HepG2 (cell line): ENCODE results near the gene ABHD2. TPM values are rescaled to one million over a fixed set of nuclear protein-coding genes. Genes with fewer than 3 reads are reported as not detected.

ENCODE experiments used
- ARNT2 ChIP-seq: sonication (generic); formaldehyde crosslinking; IDR thresholded peaks from 2 replicates; pipeline ENCODE4 v1.8.0; 2022; ENCODE audit warnings: mild to moderate bottlenecking, low read depth, missing genetic modification reagents, moderate library complexity
- EEA1 ChIP-seq: sonication (generic); formaldehyde crosslinking; IDR thresholded peaks from 2 replicates; pipeline ENCODE4 v1.5.1; 2020; ENCODE audit warnings: mild to moderate bottlenecking, missing genetic modification reagents, borderline replicate concordance
- KDM5B ChIP-seq: sonication (generic); formaldehyde crosslinking; IDR thresholded peaks from 2 replicates; pipeline ENCODE4 v1.4.0; 2020; ENCODE audit warnings: missing genetic modification reagents, mild to moderate bottlenecking, borderline replicate concordance
- MEIS2 ChIP-seq: sonication (generic); formaldehyde crosslinking; IDR thresholded peaks from 2 replicates; pipeline ENCODE4 v1.9.0; 2021; ENCODE audit warnings: mild to moderate bottlenecking, missing genetic modification reagents
- PREB ChIP-seq: sonication (generic); formaldehyde crosslinking; IDR thresholded peaks from 2 replicates; pipeline ENCODE4 v1.4.0; 2020; ENCODE audit warnings: missing genetic modification reagents
- SOX13 ChIP-seq, 3 experiments: fragments of 450-650 bp in 1 of 3; sonication (generic) in 1 of 3; formaldehyde crosslinking in 1 of 3; IDR thresholded peaks in 2 of 3; conservative IDR thresholded peaks in 1 of 3; 2 replicates each; pipeline versions ENCODE4 v1.5.0 to v1.6.1; 2016 to 2020; ENCODE audit warnings: antibody characterized with exemption in 1 of 3, mild to moderate bottlenecking in 1 of 3, missing compliant biosample characterization in 1 of 3, missing genetic modification reagents in 1 of 3, moderate library complexity in 1 of 3
- TFDP1 ChIP-seq: IDR thresholded peaks from 2 replicates; pipeline ENCODE4 v1.6.1; 2016; ENCODE audit warnings: missing compliant biosample characterization, missing genetic modification reagents, borderline replicate concordance
- THAP8 ChIP-seq: sonication (generic); formaldehyde crosslinking; IDR thresholded peaks from 2 replicates; pipeline ENCODE4 v1.5.1; 2020; ENCODE audit warnings: missing genetic modification reagents, mild to moderate bottlenecking, borderline replicate concordance
- XBP1 ChIP-seq: sonication (generic); formaldehyde crosslinking; IDR thresholded peaks from 2 replicates; pipeline ENCODE4 v1.5.0; 2020; ENCODE audit warnings: missing genetic modification reagents
- ZNF17 ChIP-seq: sonication (generic); formaldehyde crosslinking; IDR thresholded peaks from 2 replicates; pipeline ENCODE4 v1.5.0; 2020; ENCODE audit warnings: mild to moderate bottlenecking, missing genetic modification reagents
- ZNF256 ChIP-seq: sonication (generic); formaldehyde crosslinking; conservative IDR thresholded peaks from 2 replicates; pipeline ENCODE4 v1.4.0; 2020; ENCODE audit warnings: missing genetic modification reagents
- ZNF407 ChIP-seq: sonication (generic); formaldehyde crosslinking; IDR thresholded peaks from one replicate; pipeline ENCODE4 v1.5.1; 2020; ENCODE audit warnings: mild to moderate bottlenecking, missing genetic modification reagents; ENCODE audit errors: not compliant biosample characterization
- ZNF557 ChIP-seq: sonication (generic); formaldehyde crosslinking; IDR thresholded peaks from 2 replicates; pipeline ENCODE4 v1.4.0; 2020; ENCODE audit warnings: missing genetic modification reagents
- polyA plus RNA-seq, 8 experiments: library from polyadenylated mRNA; depleted of rRNA in 3 of 8; stranded (reverse) in 7 of 8; unstranded in 1 of 8; fragments of >200 nt; fragmentation: Illumina TruSeq in 4 of 8; extraction: Trizol in 4 of 8; gene quantifications; 2 replicates each; pipeline versions ENCODE4 v1.2.1 to v1.2.3, GENCODE V29; 2011 to 2016; ENCODE audit warnings: low read depth in 4 of 8, missing spikeins in 1 of 8, mixed read lengths in 1 of 8; ENCODE audit not compliant: insufficient read depth in 1 of 8
- total RNA-seq, 5 experiments: library from RNA; depleted of rRNA; stranded (reverse); fragments of >200 nt; fragmentation: Illumina TruSeq; extraction: Trizol; gene quantifications; 2 replicates each; pipeline ENCODE4 v1.2.3, GENCODE V29; 2016; ENCODE audit warnings: low read depth in 1 of 5

Gene ABHD2
- total and polyA plus RNA-seq, 2 of the 13 experiments (the other 11 are each of a cell fraction or from before 2014, with no cell fraction given), result 14.8 to 22.4 TPM

- TF ChIP-seq THAP8 (CRISPR knock-in tag), result no peak
- no peak for TF ChIP-seq XBP1 (CRISPR knock-in tag)
- TF ChIP-seq EEA1 (CRISPR knock-in tag), result no peak
- TF ChIP-seq MEIS2 (CRISPR knock-in tag), result 0 out of 2 replicates have a peak, but pooled peaks have one; percentile 36
- TF ChIP-seq ARNT2 (CRISPR knock-in tag), result no peak
- no peak for TF ChIP-seq SOX13 (IDR thresholded peaks at IDR 0.05)
- TF ChIP-seq SOX13 (CRISPR knock-in tag; conservative IDR thresholded peaks at IDR 0.05 in 1 of 2, IDR thresholded peaks at IDR 0.05 in 1 of 2), result no peak
- TF ChIP-seq TFDP1 (CRISPR knock-in tag), result peak; percentile 77; the same call in 1 of the 2 replicates
- TF ChIP-seq ZNF557 (CRISPR knock-in tag), result 0 out of 2 replicates have a peak, but pooled peaks have one; percentile 39
- TF ChIP-seq ZNF407 (CRISPR knock-in tag), result no peak
- no peak for TF ChIP-seq PREB (CRISPR knock-in tag)
- no peak for TF ChIP-seq ZNF17 (CRISPR knock-in tag)
- no peak for TF ChIP-seq ZNF256 (CRISPR knock-in tag)
- TF ChIP-seq KDM5B, result 0 out of 2 replicates have a peak, but pooled peaks have one; percentile 50
Measured at GRCh38 chr15:89087830-89088604, at the start of gene ABHD2 (continued).
